Heart left ventricle (tissue), 16 donors: Measurements from ENCODE around the gene DGCR6L. TPM values are rescaled to one million over a fixed set of nuclear protein-coding genes. Genes with fewer than 3 reads are reported as not detected.

ENCODE experiments used
- ATAC-seq, 4 donors: fragments of 200-7000 bp; cut with Tn5 transposase; one replicate each; pipeline ENCODE4 v1.9.1; 2020 to 2022; ENCODE audit warnings: moderate library complexity in 4 of 4, mild to moderate bottlenecking in 3 of 4, moderate number of reproducible peaks in 1 of 4
- DNase-seq, 5 donors: peaks; one replicate each; pipeline ENCODE4 v3.0.0-alpha.2; 2020
- H3K27ac ChIP-seq, 12 donors: fragments of 200-600 bp; sonication (generic) in 4 of 12; one replicate each; pipeline versions ENCODE4 v1.5.0 to v1.8.0; 2016 to 2022; ENCODE audit warnings: mild to moderate bottlenecking in 2 of 12
- H3K27me3 ChIP-seq, 9 donors: fragments of 200-600 bp; sonication (generic) in 2 of 9; one replicate each; pipeline versions ENCODE4 v1.5.1 to v1.8.0; 2016 to 2022; ENCODE audit warnings: mild to moderate bottlenecking in 3 of 9
- H3K36me3 ChIP-seq, 9 donors: fragments of 200-600 bp; sonication (generic) in 2 of 9; one replicate each; pipeline versions ENCODE4 v1.5.0 to v1.8.0; 2018 to 2022; ENCODE audit warnings: mild to moderate bottlenecking in 2 of 9
- H3K4me1 ChIP-seq, 12 donors: fragments of 200-600 bp; sonication (generic) in 4 of 12; one replicate each; pipeline versions ENCODE4 v1.5.0 to v1.8.0; 2016 to 2022; ENCODE audit warnings: mild to moderate bottlenecking in 3 of 12
- H3K4me3 ChIP-seq, 12 donors: fragments of 200-600 bp; sonication (generic) in 4 of 12; one replicate each; pipeline versions ENCODE4 v1.5.0 to v1.8.0; 2017 to 2022; ENCODE audit warnings: mild to moderate bottlenecking in 9 of 12, moderate library complexity in 4 of 12
- H3K9me3 ChIP-seq, 12 donors: fragments of 200-600 bp; sonication (generic) in 4 of 12; one replicate each; pipeline versions ENCODE4 v1.5.0 to v1.8.0; 2016 to 2022; ENCODE audit warnings: mild to moderate bottlenecking in 1 of 12
- POLR2A ChIP-seq, 2 donors: fragments of 450-650 bp; IDR thresholded peaks; one replicate each; pipeline ENCODE4 v1.6.1; 2017; ENCODE audit warnings: antibody characterized with exemption in 2 of 2, mild to moderate bottlenecking in 2 of 2, moderate library complexity in 2 of 2
- WGBS, 4 donors: extraction: QIAGEN DNeasy Blood & Tissue Kit in 2 of 4; methylation state at CpG; one replicate each; pipeline versions ENCODE4 v1.1.5 to v1.1.7; 2013 to 2018; 5-methylcytosine and 5-hydroxymethylcytosine counted together
- intact Hi-C, 10 donors: fragments of 100-400 bp; cut with DNase I; formaldehyde crosslinking; loops; one replicate each; pipeline versions ENCODE4 v1.11.1 to v1.14.2; 2022
- polyA plus RNA-seq, 2 donors: library from polyadenylated mRNA; stranded (reverse); fragments of 200-250 nt; gene quantifications; one replicate each; pipeline ENCODE4 v1.2.3, GENCODE V29; 2013
- total RNA-seq, 9 donors: library from RNA; depleted of rRNA in 2 of 9; stranded (reverse); fragments of >200 nt in 2 of 9; fragmentation: NEBNext Ultra II Directional in 3 of 9; extraction: Animal tissue kit (Norgen Biotek cat#: 25700) in 3 of 9; gene quantifications; one replicate each; pipeline versions ENCODE4 v1.1.0 to v1.2.4, GENCODE V29; 2016 to 2023
- TF ChIP-seq, protein P1 (sequence below), 12 donors: fragments of 200-600 bp; sonication (generic) in 4 of 12; IDR thresholded peaks; one replicate each; pipeline versions ENCODE4 v1.5.0 to v1.8.0; 2018 to 2022; ENCODE audit warnings: antibody characterized with exemption in 12 of 12, mild to moderate bottlenecking in 5 of 12
- donor health status: ischemic (EF 13 %, LVEDD 7.1; RV severe dilation, severe dysfunction).
- donor health status: healthy with polysubstance abuse.
- donor health status: DM: no; HTN: yes; CAD: no.
- donor health status: DM: no; HTN: no; CAD: no.
- donor health status: ischemic (EF 25% LVEDD 6.9; RV normal size, moderate dysfunction).
- donor health status: ischemic (EF 25% LVEDD 5.7; RV mildly dilated, moderate dysfunction).
- donor health status: healthy.
- donor health status: DM: yes; HTN: yes; CAD: no.
- donor health status: ischemic (EF 35%, LVEDD 5.7; RV mildly dilated, moderate dysfunction).
- donor health status: nonischemic (EF 11% LVEDD 7.7; RV severe dilation, severe dysfunction).
- donor health status: DM: yes; HTN: yes; CAD: no.
- donor health status: PGD.
- donor health status: ischemic (EF 29% LVEDD 5.4; RV normal size, mild dysfunction).
- donor health status: nonischemic (EF 23%, LVEDD 6.1; RV moderate dilation, normal function).

Gene DGCR6L
- total and polyA plus RNA-seq, 11 donors, result 31.8 to 101 (median 46.1) TPM

DNA sequence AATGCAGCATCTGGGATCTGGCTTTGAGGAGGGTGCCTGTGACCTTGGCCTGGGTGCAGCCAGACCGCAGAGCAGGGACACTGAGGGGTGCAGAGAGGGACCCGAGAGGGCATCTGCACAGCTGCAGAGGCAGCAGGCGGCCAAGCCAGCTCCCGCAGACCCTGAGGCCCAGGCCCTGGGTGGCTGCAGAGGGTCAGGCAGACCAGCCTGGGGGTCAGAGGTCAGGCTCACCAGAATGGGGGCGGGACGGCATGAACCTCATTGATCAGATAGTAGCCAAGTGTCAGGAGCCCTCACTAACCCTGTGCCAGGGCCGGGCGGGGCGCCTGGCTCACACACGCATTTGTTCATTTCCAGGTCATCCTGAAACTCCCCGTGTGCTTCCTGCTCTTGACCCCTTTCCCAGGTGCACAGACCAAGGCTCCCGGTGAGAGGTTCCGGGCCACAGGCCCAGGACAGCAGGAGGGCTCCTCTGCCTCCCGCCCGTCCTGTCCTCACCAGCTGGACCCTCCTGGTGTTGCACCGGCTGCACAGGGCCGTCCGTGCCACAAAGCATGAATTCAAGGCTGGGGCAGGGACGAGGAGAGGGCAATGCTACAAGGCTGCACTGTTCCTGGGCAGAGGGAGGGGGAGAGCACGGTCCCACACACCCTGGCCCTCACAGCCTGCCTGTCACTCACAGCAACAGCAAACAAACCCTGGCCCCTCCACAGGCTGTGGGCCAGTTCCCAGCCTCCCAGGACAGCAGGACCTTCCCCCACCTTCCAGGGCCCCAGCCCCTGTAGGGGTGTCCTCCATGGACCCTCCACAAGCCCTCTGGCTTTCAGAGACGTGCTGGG, 55.0 kb downstream of the DGCR6L start:
- intact Hi-C loops, result loop anchor here in 7 of 10 donors (5.0 to 10.0 kb wide), 4 partner anchors 88 to 108 kb away; no protein-coding TSS in a partner anchor
- H3K27ac ChIP-seq, result no peak overlapping the region
- no peaks in the 10 kb centered on the region for H3K9me3 ChIP-seq
- ATAC-seq, result no peak
- H3K4me3 ChIP-seq, result no peak overlapping the region
- 78 to 86% (median 84%) methylated on average over 13 to 21 of the region's 21 CpGs for WGBS, 4 donors
- no peaks in the 10 kb centered on the region for H3K36me3 ChIP-seq
- TF ChIP-seq, protein P1, sequence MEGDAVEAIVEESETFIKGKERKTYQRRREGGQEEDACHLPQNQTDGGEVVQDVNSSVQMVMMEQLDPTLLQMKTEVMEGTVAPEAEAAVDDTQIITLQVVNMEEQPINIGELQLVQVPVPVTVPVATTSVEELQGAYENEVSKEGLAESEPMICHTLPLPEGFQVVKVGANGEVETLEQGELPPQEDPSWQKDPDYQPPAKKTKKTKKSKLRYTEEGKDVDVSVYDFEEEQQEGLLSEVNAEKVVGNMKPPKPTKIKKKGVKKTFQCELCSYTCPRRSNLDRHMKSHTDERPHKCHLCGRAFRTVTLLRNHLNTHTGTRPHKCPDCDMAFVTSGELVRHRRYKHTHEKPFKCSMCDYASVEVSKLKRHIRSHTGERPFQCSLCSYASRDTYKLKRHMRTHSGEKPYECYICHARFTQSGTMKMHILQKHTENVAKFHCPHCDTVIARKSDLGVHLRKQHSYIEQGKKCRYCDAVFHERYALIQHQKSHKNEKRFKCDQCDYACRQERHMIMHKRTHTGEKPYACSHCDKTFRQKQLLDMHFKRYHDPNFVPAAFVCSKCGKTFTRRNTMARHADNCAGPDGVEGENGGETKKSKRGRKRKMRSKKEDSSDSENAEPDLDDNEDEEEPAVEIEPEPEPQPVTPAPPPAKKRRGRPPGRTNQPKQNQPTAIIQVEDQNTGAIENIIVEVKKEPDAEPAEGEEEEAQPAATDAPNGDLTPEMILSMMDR (IDR thresholded peaks at IDR 0.05), result no peak
- no peak for TF ChIP-seq POLR2A (IDR thresholded peaks at IDR 0.05)
- peaks cover 0 to 8% (median 0%) of the 10 kb centered on the region in 9 donors for H3K27me3 ChIP-seq
- DNase-seq, result no peak
- H3K4me1 ChIP-seq, result peaks cover 0 to 17% (median 10%) of the 10 kb centered on the region in 12 donors

Other genes with a start within 250 kb of the DGCR6L start
- 10 to 100 TPM in 8 of 9 donors, 1 to 10 TPM in 1; 8.8 to 22.1 (median 13.0) TPM for gene DGCR8, start 239.8 kb downstream of the DGCR6L start, total RNA-seq
- 10 to 100 TPM in 1 of 2 donors, 1 to 10 TPM in 1; 9.9 to 14.5 TPM for gene DGCR8, start 239.8 kb downstream of the DGCR6L start, polyA plus RNA-seq
- 10 to 100 TPM; 35.8 to 85.3 (median 41.5) TPM for gene RANBP1, start 204.0 kb downstream of the DGCR6L start, total RNA-seq
- gene RANBP1, start 204.0 kb downstream of the DGCR6L start, polyA plus RNA-seq, result 10 to 100 TPM; 29.3 to 67.1 TPM
- gene TRMT2A, start 202.8 kb downstream of the DGCR6L start, total RNA-seq, result 10 to 100 TPM; 18.2 to 31.3 (median 20.2) TPM
- gene TRMT2A, start 202.8 kb downstream of the DGCR6L start, polyA plus RNA-seq, result 10 to 100 TPM; 15.8 to 30.1 TPM
- 10 to 100 TPM; 15.7 to 45.2 (median 40.6) TPM for gene ZDHHC8, start 188.3 kb downstream of the DGCR6L start, total RNA-seq
- 10 to 100 TPM; 21.5 to 26.3 TPM for gene ZDHHC8, start 188.3 kb downstream of the DGCR6L start, polyA plus RNA-seq
- 1 to 10 TPM in 1 of 9 donors, under 1 TPM in 4, not detected in 4; 0.17 to 1.0 (median 0.46) TPM for gene CCDC188, start 169.0 kb downstream of the DGCR6L start, total RNA-seq
- 1 to 10 TPM in 1 of 2 donors, under 1 TPM in 1; 0.50 to 1.0 TPM for gene CCDC188, start 169.0 kb downstream of the DGCR6L start, polyA plus RNA-seq
- 1 to 10 TPM in 7 of 9 donors, under 1 TPM in 2; 0.53 to 2.6 (median 1.4) TPM for gene RTN4R, start 51.7 kb downstream of the DGCR6L start, total RNA-seq
- 1 to 10 TPM; 1.3 to 1.8 TPM for gene RTN4R, start 51.7 kb downstream of the DGCR6L start, polyA plus RNA-seq
- gene ZNF74, start 74.1 kb upstream of the DGCR6L start, total RNA-seq, result 1 to 10 TPM; 3.8 to 6.5 (median 4.8) TPM
- 1 to 10 TPM; 2.1 to 2.5 TPM for gene ZNF74, start 74.1 kb upstream of the DGCR6L start, polyA plus RNA-seq
- gene SCARF2, start 117.8 kb upstream of the DGCR6L start, total RNA-seq, result 10 to 100 TPM in 1 of 9 donors, 1 to 10 TPM in 8; 2.4 to 10.1 (median 3.1) TPM
- 1 to 10 TPM; 1.5 to 2.7 TPM for gene SCARF2, start 117.8 kb upstream of the DGCR6L start, polyA plus RNA-seq
- 10 to 100 TPM; 10.2 to 23.6 (median 17.1) TPM for gene KLHL22, start 175.7 kb upstream of the DGCR6L start, total RNA-seq
- 10 to 100 TPM; 11.3 to 14.3 TPM for gene KLHL22, start 175.7 kb upstream of the DGCR6L start, polyA plus RNA-seq
- gene MED15, start 187.6 kb upstream of the DGCR6L start, total RNA-seq, result 10 to 100 TPM; 27.9 to 78.3 (median 43.0) TPM
- gene MED15, start 187.6 kb upstream of the DGCR6L start, polyA plus RNA-seq, result 10 to 100 TPM; 29.1 to 42.6 TPM